Smooth muscle cell (in vitro differentiated cells): Measurements from ENCODE around the gene SLCO2A1. TPM values are rescaled to one million over a fixed set of nuclear protein-coding genes. Genes with fewer than 3 reads are reported as not detected.
A peak's percentile ranks its signal among the peaks of the same experiment; 100 is the strongest.

Source experiments
- DNase-seq: peaks from one replicate; lab custom pipeline; 2025; ENCODE audit not compliant: unreplicated experiment; lab: John Stamatoyannopoulos, UW
- H2AFZ ChIP-seq: fragments of 200-600 bp; sonication (generic); 2 replicates; pipeline ENCODE4 v1.6.0; 2016; ENCODE audit warnings: antibody characterized with exemption, low read depth, mild to moderate bottlenecking
- H3F3A ChIP-seq: fragments of 200-600 bp; sonication (generic); 2 replicates; pipeline ENCODE4 v1.6.0; 2017; ENCODE audit warnings: antibody characterized with exemption, low read depth
- H3K27ac ChIP-seq: fragments of 200-600 bp; sonication (generic); 2 replicates; pipeline ENCODE4 v1.5.1; 2016; ENCODE audit warnings: low read depth, mild to moderate bottlenecking
- H3K27me3 ChIP-seq: fragments of 200-600 bp; sonication (generic); 2 replicates; pipeline ENCODE4 v1.6.1; 2016; ENCODE audit warnings: low read depth, mild to moderate bottlenecking
- H3K36me3 ChIP-seq: fragments of 200-600 bp; sonication (generic); 2 replicates; pipeline ENCODE4 v1.5.1; 2016; ENCODE audit warnings: low read depth
- H3K4me1 ChIP-seq: fragments of 200-600 bp; sonication (generic); 2 replicates; pipeline ENCODE4 v1.5.1; 2016; ENCODE audit warnings: low read depth
- H3K4me2 ChIP-seq: fragments of 200-600 bp; sonication (generic); 2 replicates; pipeline ENCODE4 v1.6.0; 2016; ENCODE audit warnings: mild to moderate bottlenecking
- H3K4me3 ChIP-seq: fragments of 200-600 bp; sonication (generic); 2 replicates; pipeline ENCODE4 v1.5.1; 2016; ENCODE audit warnings: mild to moderate bottlenecking
- H3K79me2 ChIP-seq: fragments of 200-600 bp; sonication (generic); 2 replicates; pipeline ENCODE4 v1.6.0; 2016; ENCODE audit warnings: low read depth, mild to moderate bottlenecking
- H3K9ac ChIP-seq: fragments of 200-600 bp; sonication (generic); 2 replicates; pipeline ENCODE4 v1.6.0; 2016; ENCODE audit warnings: low read depth
- H3K9me3 ChIP-seq: fragments of 200-600 bp; sonication (generic); replicated peaks from 2 replicates; pipeline ENCODE4 v1.5.1; 2016; ENCODE audit warnings: low read depth
- H4K20me1 ChIP-seq: fragments of 200-600 bp; sonication (generic); 2 replicates; pipeline ENCODE4 v1.6.0; 2016; ENCODE audit warnings: low read depth
- WGBS: methylation state at CpG from one replicate; pipeline ENCODE4 v1.1.7; 2016; ENCODE audit warnings: low lambda C conversion rate; 5-methylcytosine and 5-hydroxymethylcytosine counted together
- polyA plus RNA-seq: library from polyadenylated mRNA; unstranded; fragments of >200 nt; fragmentation: Nextera tagmentation; extraction: Ambion mirVana; gene quantifications from 2 replicates; pipeline ENCODE4 v1.2.1, GENCODE V29; 2016
- total RNA-seq: library from RNA; depleted of rRNA; stranded (reverse); fragments of >200 nt; gene quantifications from 2 replicates; pipeline ENCODE4 v1.2.3, GENCODE V29; 2014
- TF ChIP-seq, protein P1 (sequence below): fragments of 200-600 bp; sonication (generic); IDR thresholded peaks from 2 replicates; pipeline ENCODE4 v1.5.1; 2017; ENCODE audit warnings: borderline replicate concordance, mild to moderate bottlenecking, antibody characterized with exemption; ENCODE audit not compliant: insufficient read depth, poor library complexity, severe bottlenecking

The SLCO2A1 gene
- total and polyA plus RNA-seq, 2 experiments from 2014 or later = 7.7 to 14.2 TPM

DNA sequence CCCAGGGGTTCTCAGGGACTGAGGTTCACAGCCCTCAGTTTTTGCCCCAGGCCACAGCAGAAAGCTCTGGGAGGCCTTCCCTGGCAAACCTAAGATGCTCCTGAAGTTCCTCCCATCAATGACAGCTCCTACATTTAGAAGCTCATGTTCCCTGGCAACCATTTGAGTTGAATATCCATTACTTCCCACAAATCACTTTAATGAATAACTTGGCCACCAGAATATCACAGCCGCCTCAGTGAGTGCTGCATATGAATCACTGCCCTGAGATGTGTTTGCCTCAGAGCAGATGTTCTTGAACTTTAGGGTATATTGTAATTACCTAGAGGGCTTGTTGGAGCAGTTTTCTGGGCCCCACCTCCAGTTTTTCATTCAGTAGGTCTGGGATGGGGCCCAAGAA, 27.4 kb downstream of the SLCO2A1 start:
- DNase-seq = no peak
- no peaks in the 10 kb centered on the region for H3K4me1 ChIP-seq
- H2AFZ ChIP-seq = no peak overlapping the region
- 71% methylated on average over 1 of the region's 1 CpG for WGBS
- H3F3A ChIP-seq = no peaks in the 10 kb centered on the region
- H3K9me3 ChIP-seq = peaks cover 5% of the 10 kb centered on the region
- no peaks in the 10 kb centered on the region for H4K20me1 ChIP-seq
- H3K36me3 ChIP-seq = no peaks in the 10 kb centered on the region
- TF ChIP-seq, protein P1, sequence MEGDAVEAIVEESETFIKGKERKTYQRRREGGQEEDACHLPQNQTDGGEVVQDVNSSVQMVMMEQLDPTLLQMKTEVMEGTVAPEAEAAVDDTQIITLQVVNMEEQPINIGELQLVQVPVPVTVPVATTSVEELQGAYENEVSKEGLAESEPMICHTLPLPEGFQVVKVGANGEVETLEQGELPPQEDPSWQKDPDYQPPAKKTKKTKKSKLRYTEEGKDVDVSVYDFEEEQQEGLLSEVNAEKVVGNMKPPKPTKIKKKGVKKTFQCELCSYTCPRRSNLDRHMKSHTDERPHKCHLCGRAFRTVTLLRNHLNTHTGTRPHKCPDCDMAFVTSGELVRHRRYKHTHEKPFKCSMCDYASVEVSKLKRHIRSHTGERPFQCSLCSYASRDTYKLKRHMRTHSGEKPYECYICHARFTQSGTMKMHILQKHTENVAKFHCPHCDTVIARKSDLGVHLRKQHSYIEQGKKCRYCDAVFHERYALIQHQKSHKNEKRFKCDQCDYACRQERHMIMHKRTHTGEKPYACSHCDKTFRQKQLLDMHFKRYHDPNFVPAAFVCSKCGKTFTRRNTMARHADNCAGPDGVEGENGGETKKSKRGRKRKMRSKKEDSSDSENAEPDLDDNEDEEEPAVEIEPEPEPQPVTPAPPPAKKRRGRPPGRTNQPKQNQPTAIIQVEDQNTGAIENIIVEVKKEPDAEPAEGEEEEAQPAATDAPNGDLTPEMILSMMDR = no peak
- H3K27me3 ChIP-seq = no peaks in the 10 kb centered on the region
- H3K9ac ChIP-seq = no peak overlapping the region
- no peak overlapping the region for H3K4me2 ChIP-seq
- H3K4me3 ChIP-seq = no peak overlapping the region
- H3K27ac ChIP-seq = peak overlapping the region; percentile 52
- no peaks in the 10 kb centered on the region for H3K79me2 ChIP-seq

DNA sequence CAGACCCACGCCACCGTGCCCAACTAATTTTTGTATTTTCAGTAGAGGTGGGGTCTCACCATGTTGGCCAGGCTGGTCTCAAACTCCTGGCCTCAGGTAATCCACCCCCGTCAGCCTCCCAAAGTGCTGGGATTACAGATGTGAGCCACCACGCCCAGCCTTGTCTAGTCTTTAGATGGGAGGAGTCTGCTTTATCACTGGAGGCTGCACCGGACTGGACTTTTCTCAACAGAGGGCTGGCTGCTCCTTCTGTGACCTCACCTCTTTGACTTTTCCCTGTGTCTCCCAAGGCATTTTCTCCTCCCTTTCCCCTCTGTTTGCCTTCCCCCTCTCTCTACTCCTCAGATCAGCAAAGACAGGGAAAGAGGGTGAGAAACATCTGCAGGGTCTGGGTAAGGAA, 28.5 kb downstream of the SLCO2A1 start:
- no peaks in the 10 kb centered on the region for H3F3A ChIP-seq
- DNase-seq = no peak
- TF ChIP-seq, protein P1 = no peak
- H3K4me1 ChIP-seq = peaks cover 2% of the 10 kb centered on the region
- no peaks in the 10 kb centered on the region for H4K20me1 ChIP-seq
- no peak overlapping the region for H3K9ac ChIP-seq
- no peak overlapping the region for H3K4me3 ChIP-seq
- H3K27ac ChIP-seq = no peak overlapping the region
- H2AFZ ChIP-seq = no peak overlapping the region
- 71% methylated on average over 5 of the region's 5 CpGs for WGBS
- no peaks in the 10 kb centered on the region for H3K27me3 ChIP-seq
- H3K4me2 ChIP-seq = no peak overlapping the region
- peaks cover 5% of the 10 kb centered on the region for H3K9me3 ChIP-seq
- H3K36me3 ChIP-seq = no peaks in the 10 kb centered on the region
- no peaks in the 10 kb centered on the region for H3K79me2 ChIP-seq

DNA sequence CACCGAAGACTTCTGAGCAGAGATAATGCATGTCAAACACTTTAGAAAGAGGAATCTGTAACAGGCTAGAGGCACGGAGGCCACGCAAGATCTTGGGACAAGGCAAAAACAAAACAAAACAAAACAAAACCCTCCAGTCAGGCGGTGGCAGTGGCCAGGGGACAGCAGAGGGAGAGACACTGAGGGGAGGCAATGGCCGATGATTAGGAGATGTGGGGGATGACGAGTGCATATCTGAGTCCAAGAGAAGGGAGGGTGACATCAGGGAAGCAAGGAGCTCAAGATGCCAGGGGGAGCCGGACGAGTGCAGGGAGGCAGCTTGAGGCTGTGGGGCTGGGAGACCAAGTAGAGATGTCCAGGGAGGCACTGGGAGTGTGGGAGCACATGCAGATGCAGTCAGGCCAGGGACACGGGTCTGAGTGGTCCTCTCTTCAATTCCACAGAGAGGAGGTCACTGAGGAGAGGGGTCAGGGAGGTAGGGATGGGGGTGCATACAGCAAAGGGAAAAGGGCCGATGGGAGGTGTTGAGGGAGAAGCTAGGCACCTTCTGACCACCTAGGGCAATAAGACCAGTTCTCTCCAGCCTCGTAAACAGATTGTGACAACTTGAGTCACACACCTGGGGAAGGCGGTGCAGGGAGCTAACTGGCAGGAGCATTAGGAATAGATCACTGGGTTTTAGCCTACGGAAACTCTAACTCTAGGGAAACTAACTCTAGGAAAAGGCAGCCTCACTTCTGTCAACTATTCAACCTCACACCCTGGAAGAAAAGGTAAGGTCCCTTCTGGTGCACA, 29.6 kb downstream of the SLCO2A1 start:
- no peaks in the 10 kb centered on the region for H3F3A ChIP-seq
- H2AFZ ChIP-seq = no peak overlapping the region
- peaks cover 3% of the 10 kb centered on the region for H3K27me3 ChIP-seq
- H3K36me3 ChIP-seq = no peaks in the 10 kb centered on the region
- no peak overlapping the region for H3K4me3 ChIP-seq
- TF ChIP-seq, protein P1 = no peak
- 79% methylated on average over 13 of the region's 13 CpGs for WGBS
- H3K4me1 ChIP-seq = peaks cover 11% of the 10 kb centered on the region
- no peaks in the 10 kb centered on the region for H4K20me1 ChIP-seq
- no peak overlapping the region for H3K4me2 ChIP-seq
- no peaks in the 10 kb centered on the region for H3K79me2 ChIP-seq
- no peak overlapping the region for H3K27ac ChIP-seq
- no peak for DNase-seq
- no peak overlapping the region for H3K9ac ChIP-seq
- H3K9me3 ChIP-seq = peaks cover 5% of the 10 kb centered on the region
